IMR-90 (cell line): ENCODE measurements around the gene FGGY. TPM values are rescaled to one million over a fixed set of nuclear protein-coding genes. Genes with fewer than 3 reads are reported as not detected.

ENCODE experiments used
- ATAC-seq: fragments of 200-7000 bp; cut with Tn5 transposase; 2 replicates; pipeline ENCODE4 v1.9.1; 2020; ENCODE audit warnings: low read depth, mild to moderate bottlenecking, moderate library complexity
- BruUV-seq: library from RNA; stranded (reverse); fragments of 400-500 nt; replicated peaks from 2 replicates; lab custom pipeline; 2021; lab: Mats Ljungman, UMichigan
- CTCF ChIA-PET: fragments of 300-600 bp; formaldehyde crosslinking; extraction: SDS; loops from one replicate; lab custom pipeline; 2021; ENCODE audit warnings: antibody characterized with exemption; lab: Yijun Ruan, JAX
- POLR2A ChIA-PET: fragments of 300-600 bp; sonication (Branson Sonifier 250); formaldehyde crosslinking; loops from one replicate; lab custom pipeline; 2022; ENCODE audit warnings: antibody characterized with exemption; ENCODE audit not compliant: unreplicated experiment; lab: Charles Lee
- DNase-seq: peaks from one replicate; pipeline ENCODE4 v3.0.0; 2013
- H2AFZ ChIP-seq: replicated peaks from 2 replicates; pipeline ENCODE3; 2013; ENCODE audit warnings: low read length, mild to moderate bottlenecking; ENCODE audit not compliant: poor library complexity
- H2AK5ac ChIP-seq: 2 replicates; pipeline ENCODE4 v1.6.1; 2013; ENCODE audit warnings: low read depth, low read length, inconsistent platforms
- H2AK9ac ChIP-seq: replicated peaks from 2 replicates; pipeline ENCODE3; 2013; ENCODE audit warnings: mild to moderate bottlenecking, low read depth, low read length, moderate library complexity; ENCODE audit not compliant: poor library complexity
- H2BK120ac ChIP-seq: 2 replicates; pipeline ENCODE4 v1.6.1; 2013; ENCODE audit warnings: low read depth, low read length, inconsistent platforms
- H2BK15ac ChIP-seq: 3 replicates; pipeline ENCODE4 v1.6.1; 2013; ENCODE audit warnings: low read depth, low read length, inconsistent platforms
- H2BK20ac ChIP-seq: 2 replicates; pipeline ENCODE4 v1.6.1; 2013; ENCODE audit warnings: low read depth, mild to moderate bottlenecking, inconsistent platforms, low read length, moderate library complexity
- H2BK5ac ChIP-seq: 2 replicates; pipeline ENCODE4 v1.6.1; 2013; ENCODE audit warnings: mild to moderate bottlenecking, low read depth, low read length, inconsistent platforms; ENCODE audit not compliant: poor library complexity, severe bottlenecking
- H3K14ac ChIP-seq: replicated peaks from 2 replicates; pipeline ENCODE4 v1.6.1; 2013; ENCODE audit warnings: low read depth, low read length, inconsistent platforms
- H3K18ac ChIP-seq: 2 replicates; pipeline ENCODE4 v1.6.1; 2013; ENCODE audit warnings: low read depth, low read length, control low read depth
- H3K23ac ChIP-seq: 2 replicates; pipeline ENCODE4 v1.6.1; 2013; ENCODE audit warnings: low read depth, low read length, inconsistent platforms
- H3K27ac ChIP-seq: 2 replicates; pipeline ENCODE4 v1.5.1; 2013; ENCODE audit warnings: mild to moderate bottlenecking, control low read depth, low read length; ENCODE audit not compliant: insufficient read depth
- H3K27me3 ChIP-seq: 2 replicates; pipeline ENCODE4 v1.6.1; 2013; ENCODE audit warnings: low read length; ENCODE audit not compliant: control insufficient read depth, insufficient read depth
- H3K36me3 ChIP-seq: 2 replicates; pipeline ENCODE4 v1.6.1; 2013; ENCODE audit warnings: low read length, mixed read lengths; ENCODE audit not compliant: control insufficient read depth, insufficient read depth
- H3K4ac ChIP-seq: 2 replicates; pipeline ENCODE4 v1.6.1; 2013; ENCODE audit warnings: low read depth, low read length, inconsistent platforms
- H3K4me1 ChIP-seq: 2 replicates; pipeline ENCODE4 v1.6.1; 2013; ENCODE audit warnings: low read length, mixed read lengths; ENCODE audit not compliant: control insufficient read depth, insufficient read depth
- H3K4me2 ChIP-seq: 2 replicates; pipeline ENCODE4 v1.6.1; 2013; ENCODE audit warnings: low read depth, mild to moderate bottlenecking, control low read depth, low read length, moderate library complexity
- H3K4me3 ChIP-seq: 2 replicates; pipeline ENCODE4 v1.5.1; 2013; ENCODE audit warnings: low read depth, mild to moderate bottlenecking, control low read depth, low read length, moderate library complexity; ENCODE audit not compliant: insufficient read depth
- H3K56ac ChIP-seq: 2 replicates; pipeline ENCODE4 v1.6.1; 2013; ENCODE audit warnings: low read length, inconsistent platforms; ENCODE audit not compliant: insufficient read depth; ENCODE audit errors: extremely low read depth
- H3K79me1 ChIP-seq, 2 experiments: 2 replicates each; pipeline ENCODE4 v1.6.1; 2013; ENCODE audit warnings: low read length in 2 of 2, inconsistent platforms in 1 of 2, low read depth in 1 of 2
- H3K9ac ChIP-seq: 2 replicates; pipeline ENCODE4 v1.6.1; 2013; ENCODE audit warnings: low read depth, low read length, control low read depth
- H3K9me1 ChIP-seq: 2 replicates; pipeline ENCODE4 v1.6.1; 2013; ENCODE audit warnings: low read length, inconsistent platforms; ENCODE audit not compliant: insufficient read depth
- H3K9me3 ChIP-seq: 2 replicates; pipeline ENCODE4 v1.6.1; 2013; ENCODE audit warnings: low read length; ENCODE audit not compliant: control insufficient read depth, insufficient read depth
- H4K20me1 ChIP-seq: 2 replicates; pipeline ENCODE4 v1.6.1; 2013; ENCODE audit warnings: low read length, inconsistent platforms; ENCODE audit not compliant: insufficient read depth
- H4K5ac ChIP-seq: 2 replicates; pipeline ENCODE4 v1.6.1; 2013; ENCODE audit warnings: mild to moderate bottlenecking, low read depth, low read length, control low read depth
- H4K8ac ChIP-seq, 2 experiments: 2 replicates each; pipeline ENCODE4 v1.6.1; 2013; ENCODE audit warnings: low read depth in 2 of 2, low read length in 2 of 2, control low read depth in 1 of 2, inconsistent platforms in 1 of 2
- H4K91ac ChIP-seq: 2 replicates; pipeline ENCODE4 v1.6.1; 2013; ENCODE audit warnings: low read depth, low read length, inconsistent platforms; ENCODE audit not compliant: insufficient read depth
- CEBPB ChIP-seq: IDR thresholded peaks from 2 replicates; pipeline ENCODE4 v1.6.1; 2012; ENCODE audit warnings: low read depth, low read length, improper control_type of control experiment
- CTCF ChIP-seq: conservative IDR thresholded peaks from 2 replicates; pipeline ENCODE4 v1.5.1; 2012; ENCODE audit warnings: mild to moderate bottlenecking, low read depth, low read length, improper control_type of control experiment
- WGBS, 2 experiments: methylation state at CpG; one replicate each; pipeline versions ENCODE4 v1.1.5 to v1.1.7; 2013; ENCODE audit warnings: missing lambda C conversion rate in 2 of 2; ENCODE audit not compliant: insufficient read length in 1 of 2; ENCODE audit errors: extremely low coverage in 2 of 2; 5-methylcytosine and 5-hydroxymethylcytosine counted together
- dilution Hi-C: fragments of 300-500 bp; cut with HindIII; formaldehyde crosslinking; loops from one replicate; pipeline ENCODE4 v1.14.3; 2018; ENCODE audit warnings: low sequenced_read_pairs; ENCODE audit not compliant: unreplicated experiment
- in situ Hi-C: fragments of 300-500 bp; cut with MboI; formaldehyde crosslinking; loops from 3 replicates; pipeline ENCODE4 v1.14.3; 2019; ENCODE audit warnings: low sequenced_read_pairs, inconsistent platforms, mixed read lengths
- intact Hi-C: fragments of 100-400 bp; cut with micrococcal nuclease; formaldehyde crosslinking; loops from 2 replicates; pipeline ENCODE4 v1.10.0; 2022
- polyA plus RNA-seq, 3 experiments: library from polyadenylated mRNA; depleted of rRNA; stranded (reverse); fragments of >200 nt; gene quantifications; 2 replicates each; pipeline ENCODE4 v1.2.3, GENCODE V29; 2012; ENCODE audit warnings: low replicate concordance in 1 of 3
- total RNA-seq: library from RNA; depleted of rRNA; stranded (reverse); fragments of >200 nt; gene quantifications from 2 replicates; pipeline ENCODE4 v1.2.3, GENCODE V29; 2012

FGGY gene
- total and polyA plus RNA-seq, 2 of the 4 experiments (the other 2 are of a cell fraction), result 5.6 to 14.0 TPM

DNA sequence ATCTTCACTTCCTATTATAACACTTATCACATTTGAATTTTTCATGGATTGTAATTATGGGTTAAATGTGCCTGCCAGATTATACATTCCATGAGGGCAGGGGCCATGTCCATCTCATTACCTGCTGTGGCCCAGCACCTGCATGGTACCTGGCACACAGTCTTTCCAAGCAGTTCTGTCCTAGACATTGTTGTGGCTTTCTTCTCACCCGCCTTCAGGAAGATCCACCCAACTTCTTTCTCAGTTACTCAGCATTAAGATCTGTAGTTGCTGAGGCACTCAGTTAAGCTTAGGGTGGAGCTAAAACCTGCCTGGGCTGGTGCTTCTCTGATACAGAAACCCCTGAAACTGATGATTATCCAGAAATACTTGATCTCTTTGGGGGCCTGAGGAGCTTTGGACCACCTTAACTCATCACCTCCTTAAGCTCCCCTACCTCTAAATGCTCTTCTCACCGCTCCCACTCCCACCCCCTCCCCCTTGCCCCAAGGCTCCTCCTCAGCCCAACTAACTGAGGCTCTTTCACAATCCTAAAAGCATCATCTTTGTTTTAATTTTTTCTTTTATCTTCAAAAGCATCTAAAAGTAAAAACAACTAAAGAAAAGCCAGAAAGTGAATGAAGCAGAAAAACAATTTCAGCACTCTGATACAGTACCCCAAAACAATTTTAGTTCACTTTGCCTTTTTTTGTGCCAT is 190.6 kb downstream of the FGGY start:
- peak overlapping the region; percentile 69 for H2AFZ ChIP-seq
- dilution Hi-C loops, result no loop called here
- no peak overlapping the region for H4K91ac ChIP-seq
- H2BK20ac ChIP-seq, result peak overlapping the region; percentile 11; the same call in 1 of the 2 replicates
- ChIA-PET POLR2A (no interaction called here), CTCF (interaction anchor here (0.5 kb wide), 1 partner anchor 159 kb away, joined by 3 read pairs; no protein-coding TSS in a partner anchor)
- intact Hi-C loops, result no loop called here
- H2BK120ac ChIP-seq, result 0 out of 2 replicates have a peak overlapping the region, but pooled peaks have one; percentile 16
- H2BK15ac ChIP-seq, result no peak overlapping the region
- 0 out of 4 replicates have a peak overlapping the region, but pooled peaks of 1 of the 2 experiments have one; percentile 11 for H4K8ac ChIP-seq
- no TSS peak for BruUV-seq
- H3K56ac ChIP-seq, result no peak overlapping the region
- H3K9ac ChIP-seq, result no peak overlapping the region
- peaks cover 5% of the 10 kb centered on the region; the same call in 1 of the 2 replicates for H3K4me1 ChIP-seq
- H3K4ac ChIP-seq, result peak overlapping the region; percentile 57; the same call in 1 of the 2 replicates
- H3K36me3 ChIP-seq, result no peaks in the 10 kb centered on the region
- no peak overlapping the region; the same call in 1 of the 2 replicates for H3K14ac ChIP-seq
- peaks cover 15% of the 10 kb centered on the region for H3K9me1 ChIP-seq
- H3K79me1 ChIP-seq, result 0 out of 4 replicates have a peak, but pooled peaks cover 0 to 4% of the 10 kb centered on the region in 2 experiments
- H3K27ac ChIP-seq, result no peak overlapping the region
- no peak overlapping the region for H2AK9ac ChIP-seq
- no peak for TF ChIP-seq CTCF
- TF ChIP-seq CEBPB, result 0 out of 2 replicates have a peak, but pooled peaks have one; percentile 14
- H2AK5ac ChIP-seq, result no peak overlapping the region
- no peak overlapping the region for H3K4me2 ChIP-seq
- no peak overlapping the region for H3K23ac ChIP-seq
- H2BK5ac ChIP-seq, result no peak overlapping the region
- no peaks in the 10 kb centered on the region for H3K9me3 ChIP-seq
- in situ Hi-C loops, result no loop called here
- H3K27me3 ChIP-seq, result no peaks in the 10 kb centered on the region
- DNase-seq (peak; percentile 34), ATAC-seq (peak; percentile 57)
- H4K5ac ChIP-seq, result no peak overlapping the region
- WGBS, 2 experiments, result 50% methylated on average over 1 of the region's 2 CpGs; no CpG with 5 or more reads in 1 of the 2 experiments
- peak overlapping the region; percentile 18; the same call in 1 of the 2 replicates for H3K18ac ChIP-seq
- no peak overlapping the region for H3K4me3 ChIP-seq
- H4K20me1 ChIP-seq, result no peaks in the 10 kb centered on the region
